Urothelium cell line (cell line): ENCODE measurements around the gene FAM156A.
"Not testable (repeated sequence)": the region's sequence is repeated elsewhere in the genome, so short reads cannot be mapped to it uniquely, and the experiment has no call there.

ENCODE experiments used
- DNase-seq: peaks from one replicate; pipeline ENCODE4 v3.0.0; 2011; ENCODE audit warnings: low spot score, mixed read lengths
- FAIRE-seq: peaks from 2 replicates; lab custom pipeline; 2011; peaks lifted over from hg19 to GRCh38; lab: Jason Lieb, UNC

The FAM156A gene

GRCh38 chrX:52958113-52958959 lies at the start of gene FAM156A:
Gene FAM156A (minus strand): TSS chrX:52958518. CDS start chrX:52948588, 9,930 bp downstream.
- DNase-seq, FAIRE-seq: not testable (repeated sequence)

- no peak for FAIRE-seq
Observed at GRCh38 chrX:53005327-53005726, 47.0 kb upstream of the FAM156A start.

GRCh38 chrX:53004811-53005210 lies 46.5 kb upstream of the FAM156A start:
- no peak for DNase-seq
- no peak for FAIRE-seq

More at GRCh38 chrX:53005327-53005726, 47.0 kb upstream of the FAM156A start:
- no peak for DNase-seq

GRCh38 chrX:53004038-53004437 lies 45.7 kb upstream of the FAM156A start:
- no peak for DNase-seq
- no peak for FAIRE-seq

GRCh38 chrX:53003111-53003510 lies 44.8 kb upstream of the FAM156A start:
- FAIRE-seq = no peak
- no peak for DNase-seq

- DNase-seq (no peak), FAIRE-seq (no peak)
Observed at GRCh38 chrX:53001958-53002357, 43.6 kb upstream of the FAM156A start.

GRCh38 chrX:53000447-53001135 lies 42.3 kb upstream of the FAM156A start:
- DNase-seq (no peak), FAIRE-seq (no peak)

GRCh38 chrX:52995987-52996331 lies 37.6 kb upstream of the FAM156A start:
- FAIRE-seq (no peak), DNase-seq (no peak)

- no peak for FAIRE-seq
- peak; percentile 94 for DNase-seq
Observed at GRCh38 chrX:52995135-52995986, 37.0 kb upstream of the FAM156A start.

- FAIRE-seq (no peak), DNase-seq (no peak)
Observed at GRCh38 chrX:52990848-52991247, 32.5 kb upstream of the FAM156A start.

- peak; percentile 67 for FAIRE-seq
- peak; percentile 40 for DNase-seq
Observed at GRCh38 chrX:52990011-52990631, 31.8 kb upstream of the FAM156A start.

GRCh38 chrX:52988985-52989917 lies 30.9 kb upstream of the FAM156A start:
- no peak for FAIRE-seq
- DNase-seq = no peak

- DNase-seq = no peak
- no peak for FAIRE-seq
Observed at GRCh38 chrX:52983321-52984000, 25.1 kb upstream of the FAM156A start.

- FAIRE-seq (no peak), DNase-seq (no peak)
Observed at GRCh38 chrX:52979993-52980392, 21.7 kb upstream of the FAM156A start.

GRCh38 chrX:52979568-52979967 lies 21.2 kb upstream of the FAM156A start:
- peak; percentile 37 for FAIRE-seq

GRCh38 chrX:52977953-52978352 lies 19.6 kb upstream of the FAM156A start:
- no peak for DNase-seq
- no peak for FAIRE-seq

More at GRCh38 chrX:52979568-52979967, 21.2 kb upstream of the FAM156A start:
- DNase-seq = no peak

GRCh38 chrX:52975576-52975975 lies 17.3 kb upstream of the FAM156A start:
- FAIRE-seq = peak; percentile 13

GRCh38 chrX:52974336-52974992 lies 16.1 kb upstream of the FAM156A start:
- not testable (repeated sequence) for FAIRE-seq, DNase-seq

More at GRCh38 chrX:52975576-52975975, 17.3 kb upstream of the FAM156A start:
- DNase-seq = not testable (repeated sequence)
